Spleen (tissue), 11 donors: ENCODE results near the gene IGFL4. TPM values are rescaled to one million over a fixed set of nuclear protein-coding genes. Genes with fewer than 3 reads are reported as not detected.

ENCODE experiments used
- DNase-seq: peaks from one replicate; pipeline ENCODE4 v3.0.0-alpha.2; 2020
- H3K27ac ChIP-seq, 8 donors: fragments of 200-600 bp; sonication (generic) in 7 of 8; 1 replicate in 4 of 8; 2 replicates in 4 of 8; pipeline versions ENCODE4 v1.5.0 to v1.8.0; 2016 to 2021; ENCODE audit warnings: inconsistent platforms in 4 of 8, mild to moderate bottlenecking in 4 of 8, moderate library complexity in 1 of 8
- H3K27me3 ChIP-seq, 7 donors: fragments of 200-600 bp; sonication (generic) in 6 of 7; replicated peaks in 1 of 7; 1 replicate in 4 of 7; 2 replicates in 3 of 7; pipeline versions ENCODE4 v1.5.0 to v1.8.0; 2016 to 2021; ENCODE audit warnings: inconsistent platforms in 3 of 7, mild to moderate bottlenecking in 1 of 7
- H3K36me3 ChIP-seq, 6 donors: fragments of 200-600 bp; sonication (generic) in 5 of 6; 1 replicate in 4 of 6; 2 replicates in 2 of 6; pipeline versions ENCODE4 v1.5.0 to v1.8.0; 2016 to 2021; ENCODE audit warnings: inconsistent platforms in 2 of 6
- H3K4me1 ChIP-seq, 6 donors: fragments of 200-600 bp; sonication (generic) in 5 of 6; 1 replicate in 3 of 6; 2 replicates in 3 of 6; pipeline versions ENCODE4 v1.5.0 to v1.8.0; 2016 to 2021; ENCODE audit warnings: inconsistent platforms in 3 of 6
- H3K4me3 ChIP-seq, 8 donors: fragments of 200-600 bp; sonication (generic) in 7 of 8; 1 replicate in 4 of 8; 2 replicates in 4 of 8; pipeline versions ENCODE4 v1.5.0 to v1.8.0; 2016 to 2021; ENCODE audit warnings: inconsistent platforms in 4 of 8, mild to moderate bottlenecking in 4 of 8, moderate library complexity in 2 of 8
- H3K9me3 ChIP-seq, 8 donors: fragments of 200-600 bp; sonication (generic) in 7 of 8; 1 replicate in 4 of 8; 2 replicates in 4 of 8; pipeline versions ENCODE4 v1.5.0 to v1.8.0; 2016 to 2021; ENCODE audit warnings: inconsistent platforms in 4 of 8
- CTCF ChIP-seq, 11 experiments: fragments of 200-600 bp in 7 of 11; fragments of 450-650 bp in 4 of 11; sonication (generic) in 4 of 11; IDR thresholded peaks in 8 of 11; conservative IDR thresholded peaks in 3 of 11; 1 replicate in 7 of 11; 2 replicates in 4 of 11; pipeline versions ENCODE4 v1.4.0 to v1.8.0; 2016 to 2021; ENCODE audit warnings: antibody characterized with exemption in 11 of 11, inconsistent platforms in 4 of 11, mild to moderate bottlenecking in 1 of 11
- POLR2A ChIP-seq, 3 donors: fragments of 450-650 bp; IDR thresholded peaks; one replicate each; pipeline ENCODE4 v1.5.1; 2017; ENCODE audit warnings: antibody characterized with exemption in 3 of 3, mild to moderate bottlenecking in 1 of 3
- POLR2AphosphoS5 ChIP-seq, 3 donors: sonication (generic); formaldehyde crosslinking; IDR thresholded peaks; one replicate each; pipeline ENCODE4 v1.5.1; 2017; ENCODE audit warnings: antibody characterized with exemption in 3 of 3
- WGBS, 5 donors: extraction: QIAGEN DNeasy Blood & Tissue Kit in 3 of 5; methylation state at CpG; one replicate each; pipeline versions ENCODE4 v1.1.5 to v1.1.7; 2013 to 2018; 5-methylcytosine and 5-hydroxymethylcytosine counted together
- intact Hi-C: fragments of 100-400 bp; cut with DNase I; formaldehyde crosslinking; loops from one replicate; pipeline ENCODE4 v1.15.0; 2023; ENCODE audit warnings: low total_unique reads
- polyA plus RNA-seq, 3 donors: library from polyadenylated mRNA; stranded (reverse); fragments of 200-250 nt; gene quantifications; one replicate each; pipeline ENCODE4 v1.2.1, GENCODE V29; 2013
- total RNA-seq, 7 donors: library from RNA; depleted of rRNA in 3 of 7; stranded (reverse); fragments of >200 nt in 3 of 7; fragmentation: NEBNext Ultra II Directional in 4 of 7; extraction: Animal tissue kit (Norgen Biotek cat#: 25700) in 4 of 7; gene quantifications; one replicate each; pipeline versions ENCODE4 v1.1.0 to v1.2.1, GENCODE V29; 2016 to 2021
- donor health status: healthy with polysubstance abuse.
- donor health status: DM: no; HTN: no; CAD: no; lungs with moderate emphysema.
- donor health status: DM: no; HTN: no; CAD: no.
- donor health status: Bipolar disorder and iron deficiency.
- donor health status: healthy.
- donor health status: DM: no; HTN: no; CAD: no.
- donor health status: DM: yes; HTN: yes; CAD: no.

IGFL4 gene
- total and polyA plus RNA-seq, 10 donors: 0.03 TPM; not detected in 8

- Histone ChIP-seq H3K4me3 (no peak overlapping the region), H3K36me3 (no peaks in the 10 kb centered on the region), H3K27me3 (peaks cover 0 to 54% (median 0%) of the 10 kb centered on the region in 7 donors), H3K4me1 (no peaks in the 10 kb centered on the region), H3K27ac (no peak overlapping the region), H3K9me3 (peaks cover 0 to 10% (median 0%) of the 10 kb centered on the region in 8 donors)
- WGBS, 5 donors: 52 to 67% (median 58%) methylated on average over 3 of the region's 3 CpGs
- intact Hi-C loops: loop anchor here (10.0 kb wide), 1 partner anchor 148 kb away; no protein-coding TSS in a partner anchor
- DNase-seq: no peak
- no peak for TF ChIP-seq CTCF (IDR thresholded peaks at IDR 0.05 in 8 of 11, conservative IDR thresholded peaks at IDR 0.05 in 3 of 11)
- TF ChIP-seq POLR2A (IDR thresholded peaks at IDR 0.05): no peak
- no peak for TF ChIP-seq POLR2AphosphoS5 (IDR thresholded peaks at IDR 0.05)
Measured at GRCh38 chr19:46036744-46037128, 4.1 kb downstream of the IGFL4 start.

GRCh38 chr19:46035986-46036743 lies 4.6 kb downstream of the IGFL4 start:
- DNase-seq: no peak
- WGBS, 5 donors: 60 to 100% (median 84%) methylated on average over 2 to 13 of the region's 13 CpGs
- intact Hi-C loops: loop anchor here (10.0 kb wide), 1 partner anchor 149 kb away; no protein-coding TSS in a partner anchor

GRCh38 chr19:46035546-46035945 lies 5.3 kb downstream of the IGFL4 start:
- Histone ChIP-seq H3K36me3 (no peaks in the 10 kb centered on the region), H3K4me1 (no peaks in the 10 kb centered on the region), H3K4me3 (no peak overlapping the region), H3K27ac (no peak overlapping the region), H3K27me3 (peaks cover 0 to 48% (median 0%) of the 10 kb centered on the region in 7 donors), H3K9me3 (peaks cover 0 to 10% (median 0%) of the 10 kb centered on the region in 8 donors)
- no peak for DNase-seq
- intact Hi-C loops: loop anchor here (10.0 kb wide), 1 partner anchor 149 kb away; no protein-coding TSS in a partner anchor
- WGBS, 5 donors: 80 to 89% (median 86%) methylated on average over 6 of the region's 6 CpGs
- TF ChIP-seq POLR2A (IDR thresholded peaks at IDR 0.05) (no peak), POLR2AphosphoS5 (IDR thresholded peaks at IDR 0.05) (no peak), CTCF (IDR thresholded peaks at IDR 0.05 in 8 of 11, conservative IDR thresholded peaks at IDR 0.05 in 3 of 11) (no peak)

More at GRCh38 chr19:46035986-46036743, 4.6 kb downstream of the IGFL4 start:
- no peaks in the 10 kb centered on the region for H3K36me3 ChIP-seq
- H3K4me1 ChIP-seq: no peaks in the 10 kb centered on the region
- H3K9me3 ChIP-seq: peaks cover 0 to 10% (median 0%) of the 10 kb centered on the region in 8 donors
- H3K4me3 ChIP-seq: no peak overlapping the region
- peaks cover 0 to 50% (median 0%) of the 10 kb centered on the region in 7 donors for H3K27me3 ChIP-seq
- no peak overlapping the region for H3K27ac ChIP-seq
- no peak for TF ChIP-seq POLR2A (IDR thresholded peaks at IDR 0.05)
- TF ChIP-seq POLR2AphosphoS5 (IDR thresholded peaks at IDR 0.05): no peak
- TF ChIP-seq CTCF (IDR thresholded peaks at IDR 0.05 in 8 of 11, conservative IDR thresholded peaks at IDR 0.05 in 3 of 11): no peak

- intact Hi-C loops: loop anchor here (10.0 kb wide), 1 partner anchor 151 kb away; no protein-coding TSS in a partner anchor
- Histone ChIP-seq H3K27ac (no peak overlapping the region), H3K9me3 (peaks cover 0 to 10% (median 0%) of the 10 kb centered on the region in 8 donors), H3K27me3 (peaks cover 0 to 55% (median 0%) of the 10 kb centered on the region in 7 donors), H3K36me3 (no peaks in the 10 kb centered on the region), H3K4me3 (no peak overlapping the region), H3K4me1 (peaks cover 0 to 9% (median 5%) of the 10 kb centered on the region in 6 donors)
- 77 to 100% (median 90%) methylated on average over 3 to 11 of the region's 11 CpGs for WGBS, 5 donors
- DNase-seq: no peak
- TF ChIP-seq POLR2AphosphoS5 (IDR thresholded peaks at IDR 0.05): no peak
- no peak for TF ChIP-seq POLR2A (IDR thresholded peaks at IDR 0.05)
- TF ChIP-seq CTCF (IDR thresholded peaks at IDR 0.05 in 8 of 11, conservative IDR thresholded peaks at IDR 0.05 in 3 of 11): no peak
Measured at GRCh38 chr19:46033401-46033800, 7.4 kb downstream of the IGFL4 start.
